H9 (cell line): ENCODE data around the gene PNKP. TPM values are rescaled to one million over a fixed set of nuclear protein-coding genes. Genes with fewer than 3 reads are reported as not detected.

Experiments used
- DNase-seq: peaks from one replicate; pipeline ENCODE4 v3.0.0-alpha.2; 2017
- H2AFZ ChIP-seq: one replicate; pipeline ENCODE4 v1.6.1; 2013; ENCODE audit warnings: mild to moderate bottlenecking, low read length, control low read depth, moderate library complexity
- H2AK5ac ChIP-seq: 2 replicates; pipeline ENCODE4 v1.6.1; 2013; ENCODE audit warnings: low read length, control low read depth, mixed read lengths; ENCODE audit not compliant: insufficient read length
- H2BK120ac ChIP-seq: one replicate; pipeline ENCODE4 v1.6.1; 2013; ENCODE audit warnings: low read depth, mild to moderate bottlenecking, low read length, control low read depth, inconsistent platforms; ENCODE audit not compliant: poor library complexity, severe bottlenecking
- H2BK12ac ChIP-seq: 2 replicates; pipeline ENCODE4 v1.6.1; 2013; ENCODE audit warnings: low read length, control low read depth, mixed read lengths, low read depth; ENCODE audit not compliant: insufficient read length
- H2BK15ac ChIP-seq: 2 replicates; pipeline ENCODE4 v1.6.1; 2013; ENCODE audit warnings: low read depth, low read length, control low read depth
- H2BK20ac ChIP-seq: one replicate; pipeline ENCODE4 v1.6.1; 2013; ENCODE audit warnings: low read depth, mild to moderate bottlenecking, low read length, control low read depth, inconsistent platforms; ENCODE audit not compliant: poor library complexity, severe bottlenecking
- H2BK5ac ChIP-seq: 2 replicates; pipeline ENCODE4 v1.6.1; 2013; ENCODE audit warnings: low read length, control low read depth, mixed read lengths; ENCODE audit not compliant: insufficient read length
- H3K14ac ChIP-seq: 2 replicates; pipeline ENCODE4 v1.6.1; 2013; ENCODE audit warnings: low read length, control low read depth; ENCODE audit not compliant: insufficient read depth
- H3K18ac ChIP-seq: 2 replicates; pipeline ENCODE4 v1.6.1; 2013; ENCODE audit warnings: low read depth, mild to moderate bottlenecking, mixed read lengths, low read length, control low read depth; ENCODE audit not compliant: insufficient read length
- H3K23ac ChIP-seq: 2 replicates; pipeline ENCODE4 v1.6.1; 2013; ENCODE audit warnings: low read length, control low read depth, mixed read lengths, low read depth; ENCODE audit not compliant: insufficient read length
- H3K23me2 ChIP-seq: 2 replicates; pipeline ENCODE4 v1.6.1; 2013; ENCODE audit warnings: low read depth, mild to moderate bottlenecking, mixed read lengths, low read length, control low read depth; ENCODE audit not compliant: insufficient read length, poor library complexity, severe bottlenecking
- H3K27ac ChIP-seq: 2 replicates; pipeline ENCODE4 v1.5.1; 2013; ENCODE audit warnings: low read length, control low read depth, mixed read lengths, low read depth; ENCODE audit not compliant: insufficient read length
- H3K27me3 ChIP-seq: 2 replicates; pipeline ENCODE4 v1.6.1; 2013; ENCODE audit warnings: low read length, control low read depth, inconsistent platforms; ENCODE audit not compliant: insufficient read depth
- H3K4ac ChIP-seq: 2 replicates; pipeline ENCODE4 v1.6.1; 2013; ENCODE audit warnings: low read depth, mild to moderate bottlenecking, control low read depth, inconsistent platforms, low read length, moderate library complexity
- H3K4me1 ChIP-seq: 2 replicates; pipeline ENCODE4 v1.6.1; 2013; ENCODE audit warnings: low read length, control low read depth, inconsistent platforms; ENCODE audit not compliant: insufficient read depth
- H3K4me2 ChIP-seq: 2 replicates; pipeline ENCODE4 v1.6.1; 2013; ENCODE audit warnings: low read length, control low read depth, mixed read lengths; ENCODE audit not compliant: insufficient read length, insufficient read depth
- H3K56ac ChIP-seq: 2 replicates; pipeline ENCODE4 v1.6.1; 2013; ENCODE audit warnings: low read depth, mild to moderate bottlenecking, mixed read lengths, low read length, control low read depth; ENCODE audit not compliant: insufficient read length
- H3K79me1 ChIP-seq: 2 replicates; pipeline ENCODE4 v1.6.1; 2013; ENCODE audit warnings: low read depth, mild to moderate bottlenecking, moderate library complexity, low read length, control low read depth, inconsistent platforms; ENCODE audit not compliant: insufficient read depth, poor library complexity, severe bottlenecking
- H3K79me2 ChIP-seq: 2 replicates; pipeline ENCODE4 v1.6.1; 2013; ENCODE audit warnings: low read length, control low read depth, inconsistent platforms; ENCODE audit not compliant: insufficient read depth
- H3K9ac ChIP-seq: 2 replicates; pipeline ENCODE4 v1.6.1; 2013; ENCODE audit warnings: low read length, control low read depth, mixed read lengths; ENCODE audit not compliant: insufficient read length; ENCODE audit errors: extremely low read depth
- H3K9me3 ChIP-seq: one replicate; pipeline ENCODE4 v1.6.1; 2013; ENCODE audit warnings: low read depth, low read length, inconsistent platforms; ENCODE audit not compliant: control insufficient read depth
- H3T11ph ChIP-seq: one replicate; pipeline ENCODE4 v1.6.1; 2013; ENCODE audit warnings: mild to moderate bottlenecking, low read length, control low read depth, inconsistent platforms
- H4K20me1 ChIP-seq: one replicate; pipeline ENCODE4 v1.6.1; 2013; ENCODE audit not compliant: control insufficient read depth, insufficient read length, insufficient read depth
- H4K5ac ChIP-seq: 2 replicates; pipeline ENCODE4 v1.6.1; 2013; ENCODE audit warnings: low read depth, mild to moderate bottlenecking, mixed read lengths, low read length, control low read depth; ENCODE audit not compliant: insufficient read length
- H4K8ac ChIP-seq: replicated peaks from 2 replicates; pipeline ENCODE4 v1.6.1; 2013; ENCODE audit warnings: low read length, control low read depth, mixed read lengths, low read depth; ENCODE audit not compliant: insufficient read length
- H4K91ac ChIP-seq: 2 replicates; pipeline ENCODE4 v1.6.1; 2013; ENCODE audit warnings: low read depth, mild to moderate bottlenecking, moderate library complexity, mixed read lengths, low read length, control low read depth; ENCODE audit not compliant: insufficient read length
- H3K27ac Mint-ChIP-seq, 3 experiments: 2 replicates in 2 of 3; 3 replicates in 1 of 3; pipeline ENCODE4 v1.8.0; 2020 to 2021; ENCODE audit warnings: mixed read lengths in 3 of 3, mild to moderate bottlenecking in 1 of 3, moderate library complexity in 1 of 3
- H3K27me3 Mint-ChIP-seq: 2 replicates; pipeline ENCODE4 v1.8.0; 2021; ENCODE audit warnings: low read depth, mild to moderate bottlenecking, moderate library complexity, mixed read lengths
- H3K36me3 Mint-ChIP-seq, 3 experiments: 2 replicates in 2 of 3; 3 replicates in 1 of 3; pipeline ENCODE4 v1.8.0; 2020 to 2021; ENCODE audit warnings: low read depth in 3 of 3, mixed read lengths in 3 of 3; ENCODE audit not compliant: insufficient read depth in 1 of 3
- H3K4me1 Mint-ChIP-seq, 2 experiments: 2 replicates each; pipeline ENCODE4 v1.8.0; 2020; ENCODE audit warnings: mixed read lengths in 2 of 2
- H3K4me3 Mint-ChIP-seq, 2 experiments: 2 replicates in 1 of 2; 3 replicates in 1 of 2; pipeline ENCODE4 v1.8.0; 2020 to 2021; ENCODE audit warnings: mild to moderate bottlenecking in 2 of 2, mixed read lengths in 2 of 2, moderate library complexity in 1 of 2
- H3K9me3 Mint-ChIP-seq, 2 experiments: 2 replicates in 1 of 2; 3 replicates in 1 of 2; pipeline ENCODE4 v1.8.0; 2020; ENCODE audit warnings: mild to moderate bottlenecking in 2 of 2, mixed read lengths in 2 of 2, moderate library complexity in 1 of 2
- WGBS: extraction: QIAGEN DNeasy Blood & Tissue Kit; methylation state at CpG from one replicate; pipeline ENCODE4 v1.1.7; 2013; ENCODE audit warnings: missing lambda C conversion rate, low lambda C conversion rate, mixed read lengths; ENCODE audit not compliant: insufficient read length; ENCODE audit errors: extremely low coverage; 5-methylcytosine and 5-hydroxymethylcytosine counted together
- total RNA-seq: library from RNA; stranded (reverse); gene quantifications from 2 replicates; pipeline ENCODE4 v1.2.1, GENCODE V29; 2021
- TF ChIP-seq, protein P1 (sequence below): fragments of 200-600 bp; sonication (generic); conservative IDR thresholded peaks from 3 replicates; pipeline ENCODE4 v1.8.0; 2021; ENCODE audit warnings: antibody characterized with exemption, mild to moderate bottlenecking

Gene PNKP
- total RNA-seq, 1 experiment from 2014 or later, result 157 TPM

DNA sequence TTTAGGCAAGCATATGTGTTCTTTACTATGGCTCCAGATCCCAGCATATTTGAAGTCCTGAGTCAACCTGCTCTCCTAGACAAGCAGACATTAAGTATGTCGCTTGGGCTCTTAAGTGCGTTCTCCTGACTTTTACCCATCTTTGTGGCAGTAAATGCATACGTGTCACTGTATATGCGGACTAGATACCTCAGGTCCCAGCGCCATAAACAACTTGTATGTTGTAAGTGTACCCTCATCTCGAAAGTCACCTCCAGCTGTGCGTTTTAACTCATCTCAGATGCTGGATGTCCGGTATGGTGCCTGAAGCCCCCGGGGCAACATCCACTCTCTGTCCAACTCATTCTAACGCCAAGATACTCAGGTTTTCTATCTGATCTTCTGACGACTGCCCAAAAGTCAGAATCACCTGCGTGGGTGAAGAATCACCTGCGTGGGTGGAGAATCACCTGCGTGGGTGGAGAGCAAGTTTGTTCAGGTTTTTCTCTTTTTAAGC is 14.7 kb downstream of the PNKP start:
- Histone ChIP-seq H3K4ac (no peak overlapping the region), H3K23me2 (peaks cover 10% of the 10 kb centered on the region), H3T11ph (no peak overlapping the region), H3K9me3 (no peaks in the 10 kb centered on the region), H3K4me1 (no peaks in the 10 kb centered on the region; the same call in 1 of the 2 replicates), H3K23ac (no peak overlapping the region), H3K4me2 (peak overlapping the region; percentile 90), H2BK120ac (no peak overlapping the region), H2AFZ (no peak overlapping the region), H4K8ac (no peak overlapping the region), H4K5ac (no peak overlapping the region), H2AK5ac (no peak overlapping the region), H2BK20ac (no peak overlapping the region), H2BK5ac (no peak overlapping the region), H3K79me1 (peaks cover 11% of the 10 kb centered on the region), H3K27ac (no peak overlapping the region), H4K20me1 (peaks cover 6% of the 10 kb centered on the region), H4K91ac (no peak overlapping the region), H3K14ac (no peak overlapping the region), H3K18ac (no peak overlapping the region), H3K27me3 (no peaks in the 10 kb centered on the region), H3K79me2 (peaks cover 9% of the 10 kb centered on the region; the same call in 1 of the 2 replicates), H2BK12ac (no peak overlapping the region), H2BK15ac (no peak overlapping the region), H3K9ac (no peak overlapping the region), H3K56ac (no peak overlapping the region)
- Mint-ChIP-seq H3K36me3 (peaks cover 35 to 60% (median 52%) of the 10 kb centered on the region in 3 experiments), H3K27ac (peak overlapping the region in 2 of 3 experiments; percentile 22 to 34; a peak in 3 of 7 replicates), H3K27me3 (no peaks in the 10 kb centered on the region; the same call in none of the 2 replicates), H3K9me3 (peaks cover 0 to 4% of the 10 kb centered on the region in 2 experiments; a peak in 2 of 5 replicates), H3K4me1 (peaks cover 22 to 27% of the 10 kb centered on the region in 2 experiments), H3K4me3 (peak overlapping the region; percentile 80 to 81)
- TF ChIP-seq, protein P1, sequence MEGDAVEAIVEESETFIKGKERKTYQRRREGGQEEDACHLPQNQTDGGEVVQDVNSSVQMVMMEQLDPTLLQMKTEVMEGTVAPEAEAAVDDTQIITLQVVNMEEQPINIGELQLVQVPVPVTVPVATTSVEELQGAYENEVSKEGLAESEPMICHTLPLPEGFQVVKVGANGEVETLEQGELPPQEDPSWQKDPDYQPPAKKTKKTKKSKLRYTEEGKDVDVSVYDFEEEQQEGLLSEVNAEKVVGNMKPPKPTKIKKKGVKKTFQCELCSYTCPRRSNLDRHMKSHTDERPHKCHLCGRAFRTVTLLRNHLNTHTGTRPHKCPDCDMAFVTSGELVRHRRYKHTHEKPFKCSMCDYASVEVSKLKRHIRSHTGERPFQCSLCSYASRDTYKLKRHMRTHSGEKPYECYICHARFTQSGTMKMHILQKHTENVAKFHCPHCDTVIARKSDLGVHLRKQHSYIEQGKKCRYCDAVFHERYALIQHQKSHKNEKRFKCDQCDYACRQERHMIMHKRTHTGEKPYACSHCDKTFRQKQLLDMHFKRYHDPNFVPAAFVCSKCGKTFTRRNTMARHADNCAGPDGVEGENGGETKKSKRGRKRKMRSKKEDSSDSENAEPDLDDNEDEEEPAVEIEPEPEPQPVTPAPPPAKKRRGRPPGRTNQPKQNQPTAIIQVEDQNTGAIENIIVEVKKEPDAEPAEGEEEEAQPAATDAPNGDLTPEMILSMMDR, result no peak
- no peak for DNase-seq
- no CpG with 5 or more reads among the region's 14 CpGs for WGBS
